ENCODE measurements around the gene VWCE.

VWCE gene

DNA sequence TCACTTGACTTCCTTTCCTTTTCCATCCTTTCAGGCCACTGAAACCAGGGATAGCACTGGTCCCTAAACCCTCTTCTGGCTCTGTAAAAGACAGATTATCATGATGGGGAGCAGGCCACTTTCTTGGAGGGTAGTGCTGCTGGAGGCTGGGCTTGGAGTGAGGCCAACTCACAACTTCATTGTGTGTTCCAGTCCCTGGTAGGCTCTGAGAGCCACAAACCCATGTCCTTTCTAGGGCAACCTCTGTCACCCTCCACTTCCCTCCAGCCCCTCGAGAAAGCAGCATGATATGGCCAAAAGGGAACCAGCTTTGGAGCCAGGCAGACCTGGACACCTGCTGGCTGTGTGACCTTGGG, 40.2 kb upstream of the VWCE start:
- Histone ChIP-seq H3K4me3 (replicated peaks; ENCODE audit: insufficient read depth, low read length) (no peak overlapping the region), H3K27ac (replicated peaks) (no peak overlapping the region; the same call in 1 of the 2 replicates), H3K27me3 (ENCODE audit: insufficient read depth, poor library complexity, severe bottlenecking) (no peaks in the 10 kb centered on the region)
- TF ChIP-seq, protein P1, sequence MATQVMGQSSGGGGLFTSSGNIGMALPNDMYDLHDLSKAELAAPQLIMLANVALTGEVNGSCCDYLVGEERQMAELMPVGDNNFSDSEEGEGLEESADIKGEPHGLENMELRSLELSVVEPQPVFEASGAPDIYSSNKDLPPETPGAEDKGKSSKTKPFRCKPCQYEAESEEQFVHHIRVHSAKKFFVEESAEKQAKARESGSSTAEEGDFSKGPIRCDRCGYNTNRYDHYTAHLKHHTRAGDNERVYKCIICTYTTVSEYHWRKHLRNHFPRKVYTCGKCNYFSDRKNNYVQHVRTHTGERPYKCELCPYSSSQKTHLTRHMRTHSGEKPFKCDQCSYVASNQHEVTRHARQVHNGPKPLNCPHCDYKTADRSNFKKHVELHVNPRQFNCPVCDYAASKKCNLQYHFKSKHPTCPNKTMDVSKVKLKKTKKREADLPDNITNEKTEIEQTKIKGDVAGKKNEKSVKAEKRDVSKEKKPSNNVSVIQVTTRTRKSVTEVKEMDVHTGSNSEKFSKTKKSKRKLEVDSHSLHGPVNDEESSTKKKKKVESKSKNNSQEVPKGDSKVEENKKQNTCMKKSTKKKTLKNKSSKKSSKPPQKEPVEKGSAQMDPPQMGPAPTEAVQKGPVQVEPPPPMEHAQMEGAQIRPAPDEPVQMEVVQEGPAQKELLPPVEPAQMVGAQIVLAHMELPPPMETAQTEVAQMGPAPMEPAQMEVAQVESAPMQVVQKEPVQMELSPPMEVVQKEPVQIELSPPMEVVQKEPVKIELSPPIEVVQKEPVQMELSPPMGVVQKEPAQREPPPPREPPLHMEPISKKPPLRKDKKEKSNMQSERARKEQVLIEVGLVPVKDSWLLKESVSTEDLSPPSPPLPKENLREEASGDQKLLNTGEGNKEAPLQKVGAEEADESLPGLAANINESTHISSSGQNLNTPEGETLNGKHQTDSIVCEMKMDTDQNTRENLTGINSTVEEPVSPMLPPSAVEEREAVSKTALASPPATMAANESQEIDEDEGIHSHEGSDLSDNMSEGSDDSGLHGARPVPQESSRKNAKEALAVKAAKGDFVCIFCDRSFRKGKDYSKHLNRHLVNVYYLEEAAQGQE (IDR thresholded peaks at IDR 0.05; ENCODE audit: insufficient replicate concordance, low read depth): no peak
- TF ChIP-seq, protein P2, sequence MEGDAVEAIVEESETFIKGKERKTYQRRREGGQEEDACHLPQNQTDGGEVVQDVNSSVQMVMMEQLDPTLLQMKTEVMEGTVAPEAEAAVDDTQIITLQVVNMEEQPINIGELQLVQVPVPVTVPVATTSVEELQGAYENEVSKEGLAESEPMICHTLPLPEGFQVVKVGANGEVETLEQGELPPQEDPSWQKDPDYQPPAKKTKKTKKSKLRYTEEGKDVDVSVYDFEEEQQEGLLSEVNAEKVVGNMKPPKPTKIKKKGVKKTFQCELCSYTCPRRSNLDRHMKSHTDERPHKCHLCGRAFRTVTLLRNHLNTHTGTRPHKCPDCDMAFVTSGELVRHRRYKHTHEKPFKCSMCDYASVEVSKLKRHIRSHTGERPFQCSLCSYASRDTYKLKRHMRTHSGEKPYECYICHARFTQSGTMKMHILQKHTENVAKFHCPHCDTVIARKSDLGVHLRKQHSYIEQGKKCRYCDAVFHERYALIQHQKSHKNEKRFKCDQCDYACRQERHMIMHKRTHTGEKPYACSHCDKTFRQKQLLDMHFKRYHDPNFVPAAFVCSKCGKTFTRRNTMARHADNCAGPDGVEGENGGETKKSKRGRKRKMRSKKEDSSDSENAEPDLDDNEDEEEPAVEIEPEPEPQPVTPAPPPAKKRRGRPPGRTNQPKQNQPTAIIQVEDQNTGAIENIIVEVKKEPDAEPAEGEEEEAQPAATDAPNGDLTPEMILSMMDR (IDR thresholded peaks at IDR 0.05; ENCODE audit: insufficient read depth, low read length): no peak
- TF ChIP-seq GABPA (IDR thresholded peaks at IDR 0.05; ENCODE audit: low read depth): no peak
- no peak for TF ChIP-seq SPI1 (IDR thresholded peaks at IDR 0.05; ENCODE audit: borderline replicate concordance, low read depth)
- TF ChIP-seq POLR2AphosphoS5 (IDR thresholded peaks at IDR 0.05; ENCODE audit: low read depth): no peak
- DNase-seq (ENCODE audit: low read depth in 1 of 2, low spot score in 1 of 2): no peak

DNA sequence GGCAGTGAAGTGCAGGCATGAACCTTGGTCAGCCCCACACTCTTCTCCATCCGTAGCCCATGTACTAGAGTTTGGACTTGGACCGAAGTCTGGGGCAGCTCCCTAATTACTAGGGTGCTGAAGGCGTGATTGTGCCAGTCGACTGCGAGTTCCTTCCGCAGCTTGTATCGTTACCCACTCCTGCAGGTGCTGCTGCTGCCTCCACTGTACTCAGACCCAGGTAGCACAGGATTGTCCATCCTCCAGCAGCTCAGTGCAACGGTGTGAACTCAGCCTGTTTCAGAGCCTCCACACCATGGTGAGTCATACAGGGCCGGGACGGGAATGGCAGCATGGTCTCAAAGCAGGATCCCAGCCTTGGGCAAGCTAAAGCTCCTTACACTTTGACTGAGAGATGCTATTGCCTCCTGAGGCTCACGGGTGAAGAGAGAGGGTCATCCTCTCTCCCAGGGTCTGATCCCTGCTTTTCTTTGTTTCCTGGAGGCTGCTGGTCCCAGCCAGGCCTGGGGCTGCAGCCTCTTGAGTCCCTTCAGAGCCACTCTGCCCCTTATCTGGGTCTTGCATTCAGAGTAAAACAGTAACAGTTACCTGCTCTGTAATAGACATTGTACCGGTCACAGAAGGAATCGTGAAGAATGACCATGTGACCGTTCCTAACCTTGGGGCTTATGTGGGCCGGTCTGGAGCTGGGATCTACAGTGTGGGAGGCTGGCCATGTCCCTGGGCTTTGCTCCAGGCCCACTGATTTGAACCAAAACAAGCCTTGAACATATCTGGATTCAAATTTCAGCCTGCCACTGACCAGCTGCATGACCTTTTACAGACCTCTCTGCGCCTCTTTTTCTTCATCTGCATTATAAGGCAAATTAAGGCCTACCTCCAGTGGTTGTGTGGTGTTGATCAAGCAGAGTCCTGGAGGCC, 39.6 kb upstream of the VWCE start:
- H3K4me3 ChIP-seq (replicated peaks; ENCODE audit: insufficient read depth, low read length): no peak overlapping the region
- no peaks in the 10 kb centered on the region for H3K27me3 ChIP-seq (ENCODE audit: insufficient read depth, poor library complexity, severe bottlenecking)
- no peak overlapping the region for H3K27ac ChIP-seq (replicated peaks)
- TF ChIP-seq GABPA (IDR thresholded peaks at IDR 0.05; ENCODE audit: low read depth) (no peak), SPI1 (IDR thresholded peaks at IDR 0.05; ENCODE audit: borderline replicate concordance, low read depth) (no peak), POLR2AphosphoS5 (IDR thresholded peaks at IDR 0.05; ENCODE audit: low read depth) (no peak)
- TF ChIP-seq, protein P2 (IDR thresholded peaks at IDR 0.05; ENCODE audit: insufficient read depth, low read length): no peak
- TF ChIP-seq, protein P1 (IDR thresholded peaks at IDR 0.05; ENCODE audit: insufficient replicate concordance, low read depth): no peak
- no peak for DNase-seq (ENCODE audit: low read depth in 1 of 2, low spot score in 1 of 2)

DNA sequence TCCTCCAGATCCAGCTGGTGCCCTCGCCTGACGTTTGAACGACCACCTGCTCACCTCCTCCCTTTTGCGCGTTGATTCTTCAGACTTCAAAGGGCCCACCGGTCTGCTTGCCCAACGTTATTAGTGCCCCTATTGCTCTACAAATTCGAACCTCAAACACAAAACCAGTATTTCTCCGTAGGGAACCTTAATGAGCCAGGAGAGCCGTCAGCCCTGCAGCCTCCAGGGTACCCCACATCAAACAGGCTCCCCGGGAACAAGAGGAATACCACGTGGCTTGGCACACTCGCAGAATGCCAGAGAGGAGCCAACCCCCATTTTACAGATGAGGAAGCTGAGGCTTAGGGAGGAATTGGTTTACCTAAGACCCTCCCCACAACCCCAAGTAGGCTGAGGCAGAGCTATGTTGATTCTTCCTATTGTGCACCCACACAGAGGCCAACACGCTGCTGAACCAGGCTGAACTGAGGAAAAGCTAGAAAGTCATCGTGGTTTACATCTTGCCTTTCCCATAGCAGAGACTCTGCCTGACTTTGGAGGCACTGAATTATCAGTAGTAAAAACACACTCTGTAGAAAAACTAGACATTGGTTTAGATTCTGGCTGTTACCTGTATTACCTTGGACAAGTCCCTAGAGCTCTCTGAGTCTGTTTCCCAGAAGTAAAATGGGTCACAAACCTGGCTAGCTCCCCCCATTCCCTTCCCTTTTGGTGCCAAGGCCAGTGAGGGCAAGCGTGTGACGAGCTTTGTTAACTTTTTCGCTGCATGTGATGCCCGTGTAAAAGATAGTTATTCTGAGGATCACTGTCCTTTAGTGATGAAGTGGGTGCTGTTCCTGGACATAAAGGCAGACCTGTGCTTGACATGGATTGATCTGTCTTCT, 38.7 kb upstream of the VWCE start:
- DNase-seq (ENCODE audit: low read depth in 1 of 2, low spot score in 1 of 2): no peak
- Histone ChIP-seq H3K27ac (replicated peaks) (peak overlapping the region; percentile 86), H3K27me3 (ENCODE audit: insufficient read depth, poor library complexity, severe bottlenecking) (no peaks in the 10 kb centered on the region), H3K4me3 (replicated peaks; ENCODE audit: insufficient read depth, low read length) (peak overlapping the region; percentile 95)
- TF ChIP-seq POLR2AphosphoS5 (IDR thresholded peaks at IDR 0.05; ENCODE audit: low read depth) (no peak), SPI1 (IDR thresholded peaks at IDR 0.05; ENCODE audit: borderline replicate concordance, low read depth) (no peak), GABPA (IDR thresholded peaks at IDR 0.05; ENCODE audit: low read depth) (no peak)
- TF ChIP-seq, protein P1 (IDR thresholded peaks at IDR 0.05; ENCODE audit: insufficient replicate concordance, low read depth): no peak
- TF ChIP-seq, protein P2 (IDR thresholded peaks at IDR 0.05; ENCODE audit: insufficient read depth, low read length): no peak

Measured in HL-60 (cell line).